ENCODE measurements around the gene TLR9.
"Not testable (repeated sequence)": the region's sequence is repeated elsewhere in the genome, so short reads cannot be mapped to it uniquely, and the experiment has no call there.

DNA sequence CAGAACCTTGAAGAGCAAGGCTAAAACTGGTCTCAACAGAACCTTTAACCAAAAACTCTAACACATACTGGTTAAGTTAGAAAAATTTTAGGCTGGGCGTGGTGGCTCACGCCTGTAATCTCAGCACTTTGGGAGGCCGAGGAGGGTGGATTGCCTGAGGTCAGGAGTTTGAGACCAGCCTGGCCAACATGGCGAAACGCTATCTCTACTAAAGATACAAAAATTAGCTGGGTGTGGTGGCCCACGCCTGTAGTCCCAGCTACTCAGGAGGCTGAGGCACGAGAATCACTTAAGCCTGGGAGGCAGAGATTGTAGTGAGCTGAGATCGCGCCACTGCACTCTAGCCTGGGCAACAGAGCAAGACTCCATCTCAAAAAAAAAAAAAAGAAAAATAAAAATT lies 46.7 kb upstream of the TLR9 start:
- TF ChIP-seq, protein P1, sequence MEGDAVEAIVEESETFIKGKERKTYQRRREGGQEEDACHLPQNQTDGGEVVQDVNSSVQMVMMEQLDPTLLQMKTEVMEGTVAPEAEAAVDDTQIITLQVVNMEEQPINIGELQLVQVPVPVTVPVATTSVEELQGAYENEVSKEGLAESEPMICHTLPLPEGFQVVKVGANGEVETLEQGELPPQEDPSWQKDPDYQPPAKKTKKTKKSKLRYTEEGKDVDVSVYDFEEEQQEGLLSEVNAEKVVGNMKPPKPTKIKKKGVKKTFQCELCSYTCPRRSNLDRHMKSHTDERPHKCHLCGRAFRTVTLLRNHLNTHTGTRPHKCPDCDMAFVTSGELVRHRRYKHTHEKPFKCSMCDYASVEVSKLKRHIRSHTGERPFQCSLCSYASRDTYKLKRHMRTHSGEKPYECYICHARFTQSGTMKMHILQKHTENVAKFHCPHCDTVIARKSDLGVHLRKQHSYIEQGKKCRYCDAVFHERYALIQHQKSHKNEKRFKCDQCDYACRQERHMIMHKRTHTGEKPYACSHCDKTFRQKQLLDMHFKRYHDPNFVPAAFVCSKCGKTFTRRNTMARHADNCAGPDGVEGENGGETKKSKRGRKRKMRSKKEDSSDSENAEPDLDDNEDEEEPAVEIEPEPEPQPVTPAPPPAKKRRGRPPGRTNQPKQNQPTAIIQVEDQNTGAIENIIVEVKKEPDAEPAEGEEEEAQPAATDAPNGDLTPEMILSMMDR (IDR thresholded peaks at IDR 0.05; ENCODE audit: borderline replicate concordance, extremely low read depth, low read length, poor library complexity, severe bottlenecking): not testable (repeated sequence)
- not testable (repeated sequence) for TF ChIP-seq EZH2 (IDR thresholded peaks at IDR 0.05; ENCODE audit: borderline replicate concordance, low read depth, low read length, severe bottlenecking)

Data from DND-41 (cell line).